ENCODE measurements around the gene MYEOV.
A peak's percentile ranks its signal among the peaks of the same experiment; 100 is the strongest.

Gene MYEOV

GRCh38 chr11:69274531-69275016 is 19.4 kb upstream of the MYEOV start:
- Histone ChIP-seq H3K9ac (ENCODE audit: low read depth in 1 of 2, low read length in 2 of 2) (peak overlapping the region; percentile 56), H3K36me3 (ENCODE audit: control insufficient read depth in 2 of 2, insufficient read depth in 2 of 2, low read length in 2 of 2) (no peaks in the 10 kb centered on the region), H3K27ac (ENCODE audit: low read depth in 2 of 2, low read length in 2 of 2) (peak overlapping the region; percentile 82 to 91), H3K9me3 (ENCODE audit: control insufficient read depth in 2 of 2, low read length in 2 of 2) (no peaks in the 10 kb centered on the region), H3K4me1 (ENCODE audit: control insufficient read depth in 2 of 2, insufficient read depth in 2 of 2, low read length in 2 of 2) (peaks cover 28 to 53% of the 10 kb centered on the region in 2 donors), H3K27me3 (ENCODE audit: control insufficient read depth in 2 of 2, insufficient read depth in 2 of 2, low read length in 2 of 2) (no peaks in the 10 kb centered on the region), H3K4me3 (ENCODE audit: low read length in 2 of 2) (no peak overlapping the region)

GRCh38 chr11:69275178-69275577 is 18.8 kb upstream of the MYEOV start:
- peaks cover 28 to 53% of the 10 kb centered on the region in 2 donors for H3K4me1 ChIP-seq (ENCODE audit: control insufficient read depth in 2 of 2, insufficient read depth in 2 of 2, low read length in 2 of 2)
- H3K27me3 ChIP-seq (ENCODE audit: control insufficient read depth in 2 of 2, insufficient read depth in 2 of 2, low read length in 2 of 2): no peaks in the 10 kb centered on the region
- H3K27ac ChIP-seq (ENCODE audit: low read depth in 2 of 2, low read length in 2 of 2): peak overlapping the region; percentile 82 to 91

GRCh38 chr11:69276165-69276564 is 17.8 kb upstream of the MYEOV start:
- no peaks in the 10 kb centered on the region for H3K27me3 ChIP-seq (ENCODE audit: control insufficient read depth in 2 of 2, insufficient read depth in 2 of 2, low read length in 2 of 2)
- no peak overlapping the region for H3K27ac ChIP-seq (ENCODE audit: low read depth in 2 of 2, low read length in 2 of 2)
- no peaks in the 10 kb centered on the region for H3K36me3 ChIP-seq (ENCODE audit: control insufficient read depth in 2 of 2, insufficient read depth in 2 of 2, low read length in 2 of 2)
- no peaks in the 10 kb centered on the region for H3K9me3 ChIP-seq (ENCODE audit: control insufficient read depth in 2 of 2, low read length in 2 of 2)
- no peak overlapping the region for H3K4me3 ChIP-seq (ENCODE audit: low read length in 2 of 2)
- H3K4me1 ChIP-seq (ENCODE audit: control insufficient read depth in 2 of 2, insufficient read depth in 2 of 2, low read length in 2 of 2): peaks cover 28 to 57% of the 10 kb centered on the region in 2 donors
- no peak overlapping the region for H3K9ac ChIP-seq (ENCODE audit: low read depth in 1 of 2, low read length in 2 of 2)

More at GRCh38 chr11:69275178-69275577, 18.8 kb upstream of the MYEOV start:
- no peaks in the 10 kb centered on the region for H3K9me3 ChIP-seq (ENCODE audit: control insufficient read depth in 2 of 2, low read length in 2 of 2)
- H3K9ac ChIP-seq (ENCODE audit: low read depth in 1 of 2, low read length in 2 of 2): peak overlapping the region in 1 of 2 donors; percentile 56
- H3K4me3 ChIP-seq (ENCODE audit: low read length in 2 of 2): no peak overlapping the region
- H3K36me3 ChIP-seq (ENCODE audit: control insufficient read depth in 2 of 2, insufficient read depth in 2 of 2, low read length in 2 of 2): no peaks in the 10 kb centered on the region

- Histone ChIP-seq H3K36me3 (ENCODE audit: control insufficient read depth in 2 of 2, insufficient read depth in 2 of 2, low read length in 2 of 2) (no peaks in the 10 kb centered on the region), H3K27ac (ENCODE audit: low read depth in 2 of 2, low read length in 2 of 2) (peak overlapping the region; percentile 82 to 90), H3K4me1 (ENCODE audit: control insufficient read depth in 2 of 2, insufficient read depth in 2 of 2, low read length in 2 of 2) (peaks cover 28 to 58% of the 10 kb centered on the region in 2 donors), H3K9me3 (ENCODE audit: control insufficient read depth in 2 of 2, low read length in 2 of 2) (no peaks in the 10 kb centered on the region), H3K9ac (ENCODE audit: low read depth in 1 of 2, low read length in 2 of 2) (peak overlapping the region; percentile 41 to 74), H3K4me3 (ENCODE audit: low read length in 2 of 2) (peak overlapping the region; percentile 7 to 14), H3K27me3 (ENCODE audit: control insufficient read depth in 2 of 2, insufficient read depth in 2 of 2, low read length in 2 of 2) (no peaks in the 10 kb centered on the region)
These were observed 16.7 kb upstream of the MYEOV start for GRCh38 chr11:69277074-69277809.

- H3K4me1 ChIP-seq (ENCODE audit: control insufficient read depth in 2 of 2, insufficient read depth in 2 of 2, low read length in 2 of 2): peaks cover 27 to 56% of the 10 kb centered on the region in 2 donors
These were observed 15.7 kb upstream of the MYEOV start for GRCh38 chr11:69278091-69278867.

GRCh38 chr11:69280451-69280850 is 13.5 kb upstream of the MYEOV start:
- Histone ChIP-seq H3K27ac (ENCODE audit: low read depth in 2 of 2, low read length in 2 of 2) (no peak overlapping the region), H3K36me3 (ENCODE audit: control insufficient read depth in 2 of 2, insufficient read depth in 2 of 2, low read length in 2 of 2) (no peaks in the 10 kb centered on the region), H3K4me1 (ENCODE audit: control insufficient read depth in 2 of 2, insufficient read depth in 2 of 2, low read length in 2 of 2) (peaks cover 15 to 35% of the 10 kb centered on the region in 2 donors), H3K4me3 (ENCODE audit: low read length in 2 of 2) (no peak overlapping the region), H3K9me3 (ENCODE audit: control insufficient read depth in 2 of 2, low read length in 2 of 2) (no peaks in the 10 kb centered on the region), H3K9ac (ENCODE audit: low read depth in 1 of 2, low read length in 2 of 2) (no peak overlapping the region), H3K27me3 (ENCODE audit: control insufficient read depth in 2 of 2, insufficient read depth in 2 of 2, low read length in 2 of 2) (peaks cover 0 to 3% of the 10 kb centered on the region in 2 donors)

More at GRCh38 chr11:69278091-69278867, 15.7 kb upstream of the MYEOV start:
- Histone ChIP-seq H3K36me3 (ENCODE audit: control insufficient read depth in 2 of 2, insufficient read depth in 2 of 2, low read length in 2 of 2) (no peaks in the 10 kb centered on the region), H3K27ac (ENCODE audit: low read depth in 2 of 2, low read length in 2 of 2) (peak overlapping the region; percentile 82 to 90), H3K27me3 (ENCODE audit: control insufficient read depth in 2 of 2, insufficient read depth in 2 of 2, low read length in 2 of 2) (peaks cover 0 to 1% of the 10 kb centered on the region in 2 donors), H3K4me3 (ENCODE audit: low read length in 2 of 2) (peak overlapping the region in 1 of 2 donors; percentile 14), H3K9ac (ENCODE audit: low read depth in 1 of 2, low read length in 2 of 2) (peak overlapping the region; percentile 65 to 74), H3K9me3 (ENCODE audit: control insufficient read depth in 2 of 2, low read length in 2 of 2) (no peaks in the 10 kb centered on the region)

- no peak overlapping the region for H3K4me3 ChIP-seq (ENCODE audit: low read length in 2 of 2)
- no peaks in the 10 kb centered on the region for H3K36me3 ChIP-seq (ENCODE audit: control insufficient read depth in 2 of 2, insufficient read depth in 2 of 2, low read length in 2 of 2)
- H3K9ac ChIP-seq (ENCODE audit: low read depth in 1 of 2, low read length in 2 of 2): no peak overlapping the region
- H3K4me1 ChIP-seq (ENCODE audit: control insufficient read depth in 2 of 2, insufficient read depth in 2 of 2, low read length in 2 of 2): peaks cover 13 to 30% of the 10 kb centered on the region in 2 donors
- no peaks in the 10 kb centered on the region for H3K9me3 ChIP-seq (ENCODE audit: control insufficient read depth in 2 of 2, low read length in 2 of 2)
- H3K27me3 ChIP-seq (ENCODE audit: control insufficient read depth in 2 of 2, insufficient read depth in 2 of 2, low read length in 2 of 2): peaks cover 0 to 3% of the 10 kb centered on the region in 2 donors
- peak overlapping the region in 1 of 2 donors; percentile 15 for H3K27ac ChIP-seq (ENCODE audit: low read depth in 2 of 2, low read length in 2 of 2)
These were observed 13.0 kb upstream of the MYEOV start for GRCh38 chr11:69280994-69281393.

- Histone ChIP-seq H3K9ac (ENCODE audit: low read depth in 1 of 2, low read length in 2 of 2) (no peak overlapping the region), H3K4me3 (ENCODE audit: low read length in 2 of 2) (no peak overlapping the region), H3K36me3 (ENCODE audit: control insufficient read depth in 2 of 2, insufficient read depth in 2 of 2, low read length in 2 of 2) (no peaks in the 10 kb centered on the region), H3K4me1 (ENCODE audit: control insufficient read depth in 2 of 2, insufficient read depth in 2 of 2, low read length in 2 of 2) (peaks cover 12 to 20% of the 10 kb centered on the region in 2 donors), H3K27me3 (ENCODE audit: control insufficient read depth in 2 of 2, insufficient read depth in 2 of 2, low read length in 2 of 2) (peaks cover 0 to 3% of the 10 kb centered on the region in 2 donors), H3K9me3 (ENCODE audit: control insufficient read depth in 2 of 2, low read length in 2 of 2) (no peaks in the 10 kb centered on the region), H3K27ac (ENCODE audit: low read depth in 2 of 2, low read length in 2 of 2) (no peak overlapping the region)
These were observed 10.5 kb upstream of the MYEOV start for GRCh38 chr11:69283446-69283845.

- Histone ChIP-seq H3K9ac (ENCODE audit: low read depth in 1 of 2, low read length in 2 of 2) (no peak overlapping the region), H3K27ac (ENCODE audit: low read depth in 2 of 2, low read length in 2 of 2) (no peak overlapping the region), H3K4me1 (ENCODE audit: control insufficient read depth in 2 of 2, insufficient read depth in 2 of 2, low read length in 2 of 2) (peaks cover 17 to 23% of the 10 kb centered on the region in 2 donors), H3K36me3 (ENCODE audit: control insufficient read depth in 2 of 2, insufficient read depth in 2 of 2, low read length in 2 of 2) (no peaks in the 10 kb centered on the region), H3K9me3 (ENCODE audit: control insufficient read depth in 2 of 2, low read length in 2 of 2) (no peaks in the 10 kb centered on the region), H3K27me3 (ENCODE audit: control insufficient read depth in 2 of 2, insufficient read depth in 2 of 2, low read length in 2 of 2) (peaks cover 0 to 3% of the 10 kb centered on the region in 2 donors), H3K4me3 (ENCODE audit: low read length in 2 of 2) (no peak overlapping the region)
These were observed 9.9 kb upstream of the MYEOV start for GRCh38 chr11:69284081-69284511.

GRCh38 chr11:69285091-69285490 is 8.9 kb upstream of the MYEOV start:
- Histone ChIP-seq H3K36me3 (ENCODE audit: control insufficient read depth in 2 of 2, insufficient read depth in 2 of 2, low read length in 2 of 2) (no peaks in the 10 kb centered on the region), H3K9me3 (ENCODE audit: control insufficient read depth in 2 of 2, low read length in 2 of 2) (no peaks in the 10 kb centered on the region), H3K27ac (ENCODE audit: low read depth in 2 of 2, low read length in 2 of 2) (no peak overlapping the region), H3K4me3 (ENCODE audit: low read length in 2 of 2) (no peak overlapping the region), H3K27me3 (ENCODE audit: control insufficient read depth in 2 of 2, insufficient read depth in 2 of 2, low read length in 2 of 2) (peaks cover 0 to 3% of the 10 kb centered on the region in 2 donors), H3K9ac (ENCODE audit: low read depth in 1 of 2, low read length in 2 of 2) (no peak overlapping the region), H3K4me1 (ENCODE audit: control insufficient read depth in 2 of 2, insufficient read depth in 2 of 2, low read length in 2 of 2) (peaks cover 24 to 33% of the 10 kb centered on the region in 2 donors)

Measured in mucosa of rectum (tissue), 2 donors.